ENCODE results near the gene ABCA12.

ABCA12 gene

GRCh38 chr2:214895469-214895868 is 243.0 kb downstream of the ABCA12 start:
- Histone ChIP-seq H3K4me1 (ENCODE audit: low read length) (no peaks in the 10 kb centered on the region), H3K36me3 (replicated peaks; ENCODE audit: insufficient read depth, low read length) (no peaks in the 10 kb centered on the region), H4K20me1 (ENCODE audit: insufficient read depth, low read length) (no peaks in the 10 kb centered on the region), H3K9me3 (replicated peaks; ENCODE audit: insufficient read depth, low read length) (no peaks in the 10 kb centered on the region), H3K27me3 (replicated peaks; ENCODE audit: insufficient read depth, low read length) (no peaks in the 10 kb centered on the region), H3F3A (ENCODE audit: insufficient read depth, low read length) (no peaks in the 10 kb centered on the region), H3K4me3 (ENCODE audit: low read length) (no peak overlapping the region), H3K79me2 (ENCODE audit: low read length) (no peaks in the 10 kb centered on the region), H3K4me2 (ENCODE audit: low read depth, low read length) (no peak overlapping the region), H2AFZ (ENCODE audit: low read length) (no peak overlapping the region), H3K27ac (ENCODE audit: low read length) (no peak overlapping the region), H3K9me2 (replicated peaks; ENCODE audit: insufficient read depth, low read length) (no peaks in the 10 kb centered on the region), H3K9ac (ENCODE audit: low read length) (no peak overlapping the region)
- TF ChIP-seq EZH2 (optimal IDR thresholded peaks at IDR 0.05; ENCODE audit: low read depth, low read length) (no peak), EZH2phosphoT487 (IDR thresholded peaks at IDR 0.05; ENCODE audit: low read length) (no peak)
- TF ChIP-seq, protein P1, sequence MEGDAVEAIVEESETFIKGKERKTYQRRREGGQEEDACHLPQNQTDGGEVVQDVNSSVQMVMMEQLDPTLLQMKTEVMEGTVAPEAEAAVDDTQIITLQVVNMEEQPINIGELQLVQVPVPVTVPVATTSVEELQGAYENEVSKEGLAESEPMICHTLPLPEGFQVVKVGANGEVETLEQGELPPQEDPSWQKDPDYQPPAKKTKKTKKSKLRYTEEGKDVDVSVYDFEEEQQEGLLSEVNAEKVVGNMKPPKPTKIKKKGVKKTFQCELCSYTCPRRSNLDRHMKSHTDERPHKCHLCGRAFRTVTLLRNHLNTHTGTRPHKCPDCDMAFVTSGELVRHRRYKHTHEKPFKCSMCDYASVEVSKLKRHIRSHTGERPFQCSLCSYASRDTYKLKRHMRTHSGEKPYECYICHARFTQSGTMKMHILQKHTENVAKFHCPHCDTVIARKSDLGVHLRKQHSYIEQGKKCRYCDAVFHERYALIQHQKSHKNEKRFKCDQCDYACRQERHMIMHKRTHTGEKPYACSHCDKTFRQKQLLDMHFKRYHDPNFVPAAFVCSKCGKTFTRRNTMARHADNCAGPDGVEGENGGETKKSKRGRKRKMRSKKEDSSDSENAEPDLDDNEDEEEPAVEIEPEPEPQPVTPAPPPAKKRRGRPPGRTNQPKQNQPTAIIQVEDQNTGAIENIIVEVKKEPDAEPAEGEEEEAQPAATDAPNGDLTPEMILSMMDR (IDR thresholded peaks at IDR 0.05; ENCODE audit: low read length): no peak
- no peak for DNase-seq

DNA sequence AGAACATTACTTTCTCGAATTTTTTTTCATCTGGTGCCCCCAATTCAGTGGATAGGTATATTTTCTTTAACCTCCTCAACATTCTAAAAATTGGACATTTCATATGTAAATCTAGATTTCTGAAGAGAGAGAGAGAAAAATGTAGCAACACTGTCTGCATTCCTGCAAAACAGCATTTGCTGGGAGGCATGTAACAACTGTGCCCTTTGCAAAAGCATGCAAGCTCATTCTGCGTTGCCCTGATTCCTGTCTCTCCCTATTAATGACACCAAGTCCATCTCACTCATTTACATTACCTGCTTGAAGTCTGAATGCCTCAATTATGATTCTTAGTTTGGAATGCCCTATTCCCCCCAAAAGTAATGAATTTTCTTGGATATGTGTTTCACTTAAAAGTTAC is 249.1 kb downstream of the ABCA12 start:
- H3K4me2 ChIP-seq (ENCODE audit: low read depth, low read length): no peak overlapping the region
- no peaks in the 10 kb centered on the region for H3K4me1 ChIP-seq (ENCODE audit: low read length)
- TF ChIP-seq EZH2 (optimal IDR thresholded peaks at IDR 0.05; ENCODE audit: low read depth, low read length) (no peak), EZH2phosphoT487 (IDR thresholded peaks at IDR 0.05; ENCODE audit: low read length) (no peak)
- TF ChIP-seq, protein P1 (IDR thresholded peaks at IDR 0.05; ENCODE audit: low read length): no peak
- H4K20me1 ChIP-seq (ENCODE audit: insufficient read depth, low read length): no peaks in the 10 kb centered on the region
- H2AFZ ChIP-seq (ENCODE audit: low read length): no peak overlapping the region
- no peaks in the 10 kb centered on the region for H3K36me3 ChIP-seq (replicated peaks; ENCODE audit: insufficient read depth, low read length)
- H3K79me2 ChIP-seq (ENCODE audit: low read length): no peaks in the 10 kb centered on the region
- H3K9me3 ChIP-seq (replicated peaks; ENCODE audit: insufficient read depth, low read length): no peaks in the 10 kb centered on the region
- H3F3A ChIP-seq (ENCODE audit: insufficient read depth, low read length): no peaks in the 10 kb centered on the region
- H3K9ac ChIP-seq (ENCODE audit: low read length): no peak overlapping the region
- H3K4me3 ChIP-seq (ENCODE audit: low read length): no peak overlapping the region
- DNase-seq: no peak
- no peaks in the 10 kb centered on the region for H3K9me2 ChIP-seq (replicated peaks; ENCODE audit: insufficient read depth, low read length)
- no peaks in the 10 kb centered on the region for H3K27me3 ChIP-seq (replicated peaks; ENCODE audit: insufficient read depth, low read length)
- no peak overlapping the region for H3K27ac ChIP-seq (ENCODE audit: low read length)

DNA sequence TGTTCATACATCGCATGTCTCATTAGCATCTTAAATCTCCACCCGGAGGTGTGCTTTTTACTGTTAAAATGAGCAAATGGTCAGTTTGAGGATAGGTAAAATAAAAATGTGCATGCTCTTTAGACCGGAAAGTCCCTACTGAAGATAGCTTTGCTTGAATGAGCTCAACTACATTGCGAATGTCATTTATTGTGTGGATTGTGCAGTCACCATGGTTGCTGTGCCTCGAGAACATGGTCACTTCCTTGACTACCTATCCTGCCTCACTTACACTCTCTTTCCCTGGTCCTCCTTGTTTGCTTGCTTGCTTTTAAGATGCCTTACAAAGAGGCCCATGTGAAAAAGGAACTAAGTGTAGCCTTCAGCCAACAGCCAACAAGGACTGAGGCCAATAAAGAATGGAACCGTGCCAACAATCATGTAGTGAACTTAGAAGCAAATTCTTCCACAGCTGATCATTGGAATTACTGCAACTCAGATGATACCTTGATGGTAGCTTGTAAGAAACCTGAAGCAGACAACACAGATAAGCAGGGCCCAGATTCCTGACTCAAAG is 256.7 kb downstream of the ABCA12 start:
- H2AFZ ChIP-seq (ENCODE audit: low read length): no peak overlapping the region
- TF ChIP-seq EZH2 (optimal IDR thresholded peaks at IDR 0.05; ENCODE audit: low read depth, low read length): no peak
- TF ChIP-seq, protein P1 (IDR thresholded peaks at IDR 0.05; ENCODE audit: low read length): no peak
- no peak for TF ChIP-seq EZH2phosphoT487 (IDR thresholded peaks at IDR 0.05; ENCODE audit: low read length)
- no peak for DNase-seq
- no peaks in the 10 kb centered on the region for H3K27me3 ChIP-seq (replicated peaks; ENCODE audit: insufficient read depth, low read length)
- H3F3A ChIP-seq (ENCODE audit: insufficient read depth, low read length): no peaks in the 10 kb centered on the region
- H3K36me3 ChIP-seq (replicated peaks; ENCODE audit: insufficient read depth, low read length): no peaks in the 10 kb centered on the region
- H3K4me3 ChIP-seq (ENCODE audit: low read length): no peak overlapping the region
- H3K9me2 ChIP-seq (replicated peaks; ENCODE audit: insufficient read depth, low read length): no peaks in the 10 kb centered on the region
- H4K20me1 ChIP-seq (ENCODE audit: insufficient read depth, low read length): no peaks in the 10 kb centered on the region
- H3K79me2 ChIP-seq (ENCODE audit: low read length): no peaks in the 10 kb centered on the region
- no peaks in the 10 kb centered on the region for H3K4me1 ChIP-seq (ENCODE audit: low read length)
- no peak overlapping the region for H3K4me2 ChIP-seq (ENCODE audit: low read depth, low read length)
- no peak overlapping the region for H3K9ac ChIP-seq (ENCODE audit: low read length)
- H3K27ac ChIP-seq (ENCODE audit: low read length): no peak overlapping the region
- H3K9me3 ChIP-seq (replicated peaks; ENCODE audit: insufficient read depth, low read length): no peaks in the 10 kb centered on the region

Measured in MM.1S (cell line).